ENCODE results near the gene HES7. TPM values are rescaled to one million over a fixed set of nuclear protein-coding genes. Genes with fewer than 3 reads are reported as not detected.

Gene HES7
- total RNA-seq, 1 experiment from 2014 or later = 3.1 TPM

- no peak for ATAC-seq
- TF ChIP-seq CTCF (IDR thresholded peaks at IDR 0.05) (no peak), ATF6 (CRISPR knock-in tag; IDR thresholded peaks at IDR 0.05) (no peak), IRF1 (CRISPR knock-in tag; IDR thresholded peaks at IDR 0.05) (no peak), ZNF121 (CRISPR knock-in tag; IDR thresholded peaks at IDR 0.05) (no peak), ZMAT4 (CRISPR knock-in tag; IDR thresholded peaks at IDR 0.05) (no peak), IRF2 (CRISPR knock-in tag; IDR thresholded peaks at IDR 0.05; ENCODE audit: borderline replicate concordance, low read depth) (no peak), RORB (CRISPR knock-in tag; IDR thresholded peaks at IDR 0.05) (no peak), CBFB (CRISPR knock-in tag; IDR thresholded peaks at IDR 0.05; ENCODE audit: low read depth) (no peak), ZNF671 (CRISPR knock-in tag; IDR thresholded peaks at IDR 0.05) (no peak), ERG (CRISPR knock-in tag; IDR thresholded peaks at IDR 0.05) (no peak), NR2C2 (CRISPR knock-in tag; IDR thresholded peaks at IDR 0.05) (no peak)
- no peak for DNase-seq (ENCODE audit: low spot score)
- CTCF ChIA-PET = interaction anchor here (0.9 to 4.8 kb wide), 12 partner anchors 8 to 213 kb away, joined by 3 to 47 read pairs (median 5); no protein-coding TSS in a partner anchor
- Mint-ChIP-seq H3K4me1 (peaks cover 12% of the 10 kb centered on the region), H3K4me3 (no peak within 1 kb of the TSS), H3K9me3 (no peaks in the 10 kb centered on the region), H3K36me3 (no peaks in the 10 kb centered on the region), H3K27me3 (ENCODE audit: low read depth) (peaks cover 55% of the 10 kb centered on the region), H3K27ac (no peak within 1 kb of the TSS)
- POLR2A ChIA-PET = interaction anchor here (0.6 kb wide), 1 partner anchor 63 kb away, joined by 4 read pairs; no protein-coding TSS in a partner anchor
These were observed 36.6 kb downstream of the HES7 start, which contains the start of gene ALOX12B for GRCh38 chr17:8087075-8087951. ALOX12B (minus strand) TSS chr17:8087716; CDS start chr17:8087442, 274 bp downstream.

- peaks cover 2% of the 10 kb centered on the region; the same call in 1 of the 2 replicates for H3K36me3 Mint-ChIP-seq
- ATAC-seq = no peak
- H3K27ac Mint-ChIP-seq = no peak overlapping the region
- ChIA-PET CTCF (interaction anchor here (1.6 to 4.4 kb wide), 3 partner anchors 9 to 24 kb away, joined by 3 to 30 read pairs (median 8); no protein-coding TSS in a partner anchor), POLR2A (no interaction called here)
- peaks cover 60% of the 10 kb centered on the region for H3K27me3 Mint-ChIP-seq (ENCODE audit: low read depth)
- DNase-seq (ENCODE audit: low spot score) = no peak
- H3K4me3 Mint-ChIP-seq = no peak overlapping the region
- H3K4me1 Mint-ChIP-seq = peaks cover 13% of the 10 kb centered on the region
- no peaks in the 10 kb centered on the region for H3K9me3 Mint-ChIP-seq
- TF ChIP-seq CTCF (IDR thresholded peaks at IDR 0.05) (no peak), ESRRA (CRISPR knock-in tag; IDR thresholded peaks at IDR 0.05; ENCODE audit: borderline replicate concordance) (no peak), SP1 (CRISPR knock-in tag; conservative IDR thresholded peaks at IDR 0.05) (no peak), ATF6 (CRISPR knock-in tag; IDR thresholded peaks at IDR 0.05) (no peak), ZBTB21 (CRISPR knock-in tag; IDR thresholded peaks at IDR 0.05; ENCODE audit: borderline replicate concordance) (no peak), ZNF423 (CRISPR knock-in tag; IDR thresholded peaks at IDR 0.05) (no peak), PRRX2 (CRISPR knock-in tag; IDR thresholded peaks at IDR 0.05) (no peak), ZNF512 (CRISPR knock-in tag; IDR thresholded peaks at IDR 0.05; ENCODE audit: borderline replicate concordance) (no peak), NFE2L1 (CRISPR knock-in tag; IDR thresholded peaks at IDR 0.05) (no peak), ETV6 (CRISPR knock-in tag; IDR thresholded peaks at IDR 0.05) (no peak), NR1H2 (CRISPR knock-in tag; IDR thresholded peaks at IDR 0.05) (no peak)
These were observed 39.7 kb downstream of the HES7 start for GRCh38 chr17:8084250-8084649.
